Colonic mucosa (tissue), 4 donors: ENCODE data around the gene ATP6V0D1. TPM values are rescaled to one million over a fixed set of nuclear protein-coding genes. Genes with fewer than 3 reads are reported as not detected.

ENCODE experiments used
- DNase-seq: peaks from one replicate; pipeline ENCODE4 v3.0.0-alpha.2; 2020
- H3K27ac ChIP-seq: fragments of 200-600 bp; one replicate; pipeline ENCODE4 v1.8.0; 2021
- H3K27me3 ChIP-seq: fragments of 200-600 bp; one replicate; pipeline ENCODE4 v1.8.0; 2021
- H3K36me3 ChIP-seq: fragments of 200-600 bp; one replicate; pipeline ENCODE4 v1.8.0; 2021
- H3K4me1 ChIP-seq: fragments of 200-600 bp; one replicate; pipeline ENCODE4 v1.8.0; 2021; ENCODE audit warnings: mild to moderate bottlenecking
- H3K4me3 ChIP-seq: fragments of 200-600 bp; one replicate; pipeline ENCODE4 v1.8.0; 2021
- H3K9ac ChIP-seq, 2 donors: one replicate each; pipeline ENCODE4 v1.7.0; 2013; ENCODE audit warnings: control low read depth in 2 of 2, low read depth in 2 of 2, low read length in 2 of 2
- H3K9me3 ChIP-seq: fragments of 200-600 bp; one replicate; pipeline ENCODE4 v1.8.0; 2021
- CTCF ChIP-seq: fragments of 200-600 bp; IDR thresholded peaks from one replicate; pipeline ENCODE4 v1.8.0; 2022; ENCODE audit warnings: antibody characterized with exemption, mild to moderate bottlenecking
- intact Hi-C: fragments of 100-400 bp; cut with DNase I; formaldehyde crosslinking; loops from one replicate; pipeline ENCODE4 v1.14.1; 2022
- total RNA-seq, 2 donors: library from RNA; stranded (reverse); fragmentation: NEBNext Ultra II Directional in 1 of 2; extraction: Animal tissue kit (Norgen Biotek cat#: 25700) in 1 of 2; gene quantifications; one replicate each; pipeline ENCODE4 v1.2.1, GENCODE V29; 2021
- donor health status: healthy.
- donor health status: DM: no; HTN: no; CAD: no.
- donor health status: DM: no; HTN: no; CAD: no.

Gene ATP6V0D1
- total RNA-seq, 2 donors from 2014 or later = 194 to 195 TPM

GRCh38 chr16:67391424-67392300 lies 89.3 kb downstream of the ATP6V0D1 start:
- Histone ChIP-seq H3K4me3 (no peak overlapping the region), H3K27me3 (peaks cover 7% of the 10 kb centered on the region), H3K27ac (no peak overlapping the region), H3K36me3 (no peaks in the 10 kb centered on the region), H3K9ac (peak overlapping the region in 1 of 2 donors; percentile 67), H3K9me3 (no peaks in the 10 kb centered on the region), H3K4me1 (peaks cover 19% of the 10 kb centered on the region)
- intact Hi-C loops = loop anchor here (10.0 kb wide), 1 partner anchor 47 kb away; no protein-coding TSS in a partner anchor
- no peak for TF ChIP-seq CTCF
- no peak for DNase-seq

GRCh38 chr16:67390816-67391423 lies 90.0 kb downstream of the ATP6V0D1 start:
- no peak for TF ChIP-seq CTCF
- Histone ChIP-seq H3K9me3 (no peaks in the 10 kb centered on the region), H3K27me3 (peaks cover 7% of the 10 kb centered on the region), H3K9ac (no peak overlapping the region), H3K27ac (no peak overlapping the region), H3K4me3 (no peak overlapping the region), H3K36me3 (no peaks in the 10 kb centered on the region), H3K4me1 (peaks cover 13% of the 10 kb centered on the region)
- DNase-seq = no peak
- intact Hi-C loops = loop anchor here (10.0 kb wide), 1 partner anchor 46 kb away; no protein-coding TSS in a partner anchor

- intact Hi-C loops = loop anchor here (10.0 kb wide), 1 partner anchor 45 kb away; no protein-coding TSS in a partner anchor
- DNase-seq = no peak
- H3K27me3 ChIP-seq = peaks cover 7% of the 10 kb centered on the region
- H3K9me3 ChIP-seq = no peaks in the 10 kb centered on the region
- no peak overlapping the region for H3K4me3 ChIP-seq
- H3K4me1 ChIP-seq = peaks cover 12% of the 10 kb centered on the region
- no peak for TF ChIP-seq CTCF
- H3K9ac ChIP-seq = no peak overlapping the region
- H3K36me3 ChIP-seq = no peaks in the 10 kb centered on the region
- H3K27ac ChIP-seq = no peak overlapping the region
Observed at GRCh38 chr16:67389911-67390815, 90.8 kb downstream of the ATP6V0D1 start.

- no peak overlapping the region for H3K4me3 ChIP-seq
- H3K9ac ChIP-seq = no peak overlapping the region
- H3K9me3 ChIP-seq = no peaks in the 10 kb centered on the region
- intact Hi-C loops = no loop called here
- no peak overlapping the region for H3K27ac ChIP-seq
- no peak for DNase-seq
- no peaks in the 10 kb centered on the region for H3K36me3 ChIP-seq
- H3K27me3 ChIP-seq = peaks cover under 1% of the 10 kb centered on the region
- peaks cover 6% of the 10 kb centered on the region for H3K4me1 ChIP-seq
- no peak for TF ChIP-seq CTCF
Observed at GRCh38 chr16:67388591-67388990, 92.4 kb downstream of the ATP6V0D1 start.

- DNase-seq = no peak
- H3K4me3 ChIP-seq = no peak overlapping the region
- intact Hi-C loops = no loop called here
- H3K27ac ChIP-seq = no peak overlapping the region
- TF ChIP-seq CTCF = no peak
- no peaks in the 10 kb centered on the region for H3K36me3 ChIP-seq
- H3K4me1 ChIP-seq = peaks cover 5% of the 10 kb centered on the region
- H3K9me3 ChIP-seq = no peaks in the 10 kb centered on the region
- no peak overlapping the region for H3K9ac ChIP-seq
- no peaks in the 10 kb centered on the region for H3K27me3 ChIP-seq
Observed at GRCh38 chr16:67388191-67388590, 92.8 kb downstream of the ATP6V0D1 start.
